ENCODE data around the gene UNC13A.
"Not testable (repeated sequence)": the region's sequence is repeated elsewhere in the genome, so short reads cannot be mapped to it uniquely, and the experiment has no call there.

DNA sequence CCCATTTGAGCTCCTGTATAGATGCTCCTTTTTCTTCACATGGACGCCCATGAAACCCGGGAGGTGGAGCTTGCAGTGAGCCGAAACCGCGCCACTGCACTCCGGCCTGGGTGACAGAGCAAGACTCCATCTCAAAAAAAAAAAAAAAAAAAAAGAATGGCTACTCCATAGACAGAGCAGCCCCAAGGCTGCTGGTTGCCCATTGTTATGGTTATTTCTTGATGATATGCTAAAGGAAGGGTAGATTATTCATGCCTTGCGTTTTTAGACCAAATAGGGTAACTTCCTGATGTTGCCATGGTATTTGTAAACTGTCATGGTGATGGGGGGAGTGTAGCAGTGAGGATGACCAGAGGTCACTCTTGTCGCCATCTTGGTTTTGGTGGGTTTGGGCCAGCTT is 90.1 kb downstream of the UNC13A start:
- TF ChIP-seq POLR2A, EP300, POLR2AphosphoS5 (IDR thresholded peaks at IDR 0.05): not testable (repeated sequence)
- TF ChIP-seq, protein P1, sequence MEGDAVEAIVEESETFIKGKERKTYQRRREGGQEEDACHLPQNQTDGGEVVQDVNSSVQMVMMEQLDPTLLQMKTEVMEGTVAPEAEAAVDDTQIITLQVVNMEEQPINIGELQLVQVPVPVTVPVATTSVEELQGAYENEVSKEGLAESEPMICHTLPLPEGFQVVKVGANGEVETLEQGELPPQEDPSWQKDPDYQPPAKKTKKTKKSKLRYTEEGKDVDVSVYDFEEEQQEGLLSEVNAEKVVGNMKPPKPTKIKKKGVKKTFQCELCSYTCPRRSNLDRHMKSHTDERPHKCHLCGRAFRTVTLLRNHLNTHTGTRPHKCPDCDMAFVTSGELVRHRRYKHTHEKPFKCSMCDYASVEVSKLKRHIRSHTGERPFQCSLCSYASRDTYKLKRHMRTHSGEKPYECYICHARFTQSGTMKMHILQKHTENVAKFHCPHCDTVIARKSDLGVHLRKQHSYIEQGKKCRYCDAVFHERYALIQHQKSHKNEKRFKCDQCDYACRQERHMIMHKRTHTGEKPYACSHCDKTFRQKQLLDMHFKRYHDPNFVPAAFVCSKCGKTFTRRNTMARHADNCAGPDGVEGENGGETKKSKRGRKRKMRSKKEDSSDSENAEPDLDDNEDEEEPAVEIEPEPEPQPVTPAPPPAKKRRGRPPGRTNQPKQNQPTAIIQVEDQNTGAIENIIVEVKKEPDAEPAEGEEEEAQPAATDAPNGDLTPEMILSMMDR (IDR thresholded peaks at IDR 0.05), result not testable (repeated sequence)

All from upper lobe of left lung (tissue), 4 donors.